Stimulated activated CD4-positive, alpha-beta T cell treated with anti-CD3 and anti-CD28 coated beads, Interleukin-12 subunit alpha, Interleukin-12 subunit beta, amount 100 ng/mL, for 48 hours (primary cell): ENCODE data around the gene CCDC117.

Experiments
- DNase-seq, 3 donors: peaks; one replicate each; pipeline ENCODE4 v3.0.0-alpha.2; 2020; ENCODE audit warnings: low read depth in 2 of 3, low spot score in 1 of 3

Gene CCDC117

DNA sequence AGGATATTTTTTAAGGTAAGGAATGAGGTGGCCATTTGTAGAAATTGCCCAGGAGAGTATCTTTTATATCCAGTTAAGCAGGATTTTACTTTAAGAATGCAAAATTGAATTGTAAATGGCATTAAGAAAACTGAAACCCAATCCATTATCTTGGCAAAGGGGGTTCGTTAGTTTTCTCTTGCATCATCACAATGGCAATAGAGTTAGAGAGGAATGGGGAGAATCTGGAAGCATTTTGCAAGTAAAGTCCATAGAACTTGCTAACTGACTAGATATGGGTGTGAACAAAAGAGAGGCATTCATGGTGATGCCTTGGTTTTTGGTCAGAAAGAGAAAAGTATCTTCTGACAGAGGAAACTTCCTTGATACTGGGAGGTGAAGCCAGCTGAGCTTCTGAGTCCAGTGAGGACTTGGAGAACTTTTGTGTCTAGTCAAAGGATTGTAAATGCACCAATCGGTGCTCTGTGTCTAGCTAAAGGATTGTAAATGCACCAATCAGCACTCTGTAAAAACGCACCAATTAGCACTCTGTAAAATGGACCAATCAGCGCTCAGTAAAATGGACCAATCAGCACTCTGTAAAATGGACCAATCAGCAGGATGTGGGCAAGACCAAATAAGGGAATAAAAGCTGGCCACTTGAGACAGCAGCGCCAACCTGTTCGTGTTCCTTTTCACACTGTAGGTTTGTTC lies 3.6 kb upstream of the CCDC117 start:
- DNase-seq: no peak

DNA sequence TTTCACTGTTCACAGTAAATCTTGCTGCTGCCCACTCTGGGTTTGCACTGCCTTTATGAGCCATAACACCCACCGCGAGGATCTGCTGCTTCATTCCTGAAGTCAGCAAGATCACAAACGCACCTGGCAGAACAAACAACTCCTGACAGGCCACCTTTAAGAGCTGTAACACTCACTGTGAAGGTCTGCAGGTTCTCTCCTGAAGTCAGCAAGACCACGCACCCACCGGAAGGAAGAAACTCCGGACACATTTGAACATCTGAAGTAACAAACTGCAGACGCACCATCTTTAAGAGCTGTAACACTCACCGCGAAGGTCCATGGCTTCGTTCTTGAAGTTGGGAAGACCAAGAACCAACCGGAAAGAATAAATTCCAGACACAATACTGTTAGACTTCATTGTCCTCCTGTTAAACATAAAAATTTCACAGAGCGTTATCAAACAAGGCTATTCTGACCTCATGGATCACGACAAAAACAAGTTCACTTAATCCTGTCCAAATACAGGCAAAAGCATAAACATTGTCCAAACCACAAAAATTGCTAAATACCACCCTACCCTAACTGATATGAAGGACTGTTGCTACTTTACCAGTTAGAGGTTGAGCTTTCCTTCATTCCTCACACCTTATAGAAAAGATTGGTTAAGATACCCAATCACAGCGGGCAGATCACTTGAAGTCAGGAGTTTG lies 3.0 kb upstream of the CCDC117 start:
- DNase-seq: no peak

DNA sequence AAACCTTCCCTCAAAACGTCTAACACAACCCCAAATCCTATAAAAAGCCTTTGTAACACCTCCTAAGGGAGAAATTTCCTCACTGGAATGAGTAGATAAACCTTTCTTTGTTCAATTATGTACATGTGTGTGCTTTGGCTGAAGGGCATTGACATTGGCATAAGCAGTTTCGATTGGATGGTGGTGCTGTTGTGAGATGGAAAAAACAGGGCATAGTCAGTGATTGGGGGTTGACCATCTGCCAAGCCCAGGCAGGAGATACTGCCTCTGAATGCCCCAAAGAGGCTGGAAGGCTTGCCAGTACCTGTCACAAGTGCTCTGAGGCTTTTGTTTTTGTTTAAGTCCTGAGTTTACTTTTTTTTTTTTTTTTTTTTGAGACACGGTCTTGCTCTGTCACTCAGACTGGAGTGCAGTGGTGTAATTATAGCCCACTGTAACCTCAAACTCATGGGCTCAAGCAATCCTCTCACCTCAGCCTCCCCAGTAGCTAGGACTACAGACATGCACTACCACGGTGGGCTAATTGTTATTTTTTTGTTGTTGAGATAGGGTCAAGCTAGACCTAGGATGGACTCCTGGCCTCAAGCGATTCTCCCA lies 1.2 kb upstream of the CCDC117 start:
- no peak for DNase-seq

DNA sequence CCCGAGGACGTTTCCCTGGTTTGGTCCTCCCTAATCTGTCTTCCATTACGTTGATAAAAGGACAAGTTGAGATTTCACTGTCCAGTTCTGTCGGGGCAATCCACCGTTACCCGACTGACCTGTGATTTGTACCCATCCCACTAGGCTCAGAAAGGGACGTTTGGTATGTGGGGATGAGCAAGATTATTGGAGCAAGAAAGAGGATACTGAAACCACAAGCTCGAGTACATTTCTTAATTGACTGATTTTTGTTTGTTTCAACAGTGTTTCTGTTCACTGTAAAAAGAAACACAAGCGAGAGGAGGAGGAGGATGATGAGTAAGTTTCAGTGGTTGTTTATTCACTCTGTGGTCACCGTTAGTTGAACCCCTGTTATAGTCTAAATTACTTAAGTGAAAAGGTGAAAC lies 969 bp downstream of the CCDC117 start:
- no peak for DNase-seq

DNA sequence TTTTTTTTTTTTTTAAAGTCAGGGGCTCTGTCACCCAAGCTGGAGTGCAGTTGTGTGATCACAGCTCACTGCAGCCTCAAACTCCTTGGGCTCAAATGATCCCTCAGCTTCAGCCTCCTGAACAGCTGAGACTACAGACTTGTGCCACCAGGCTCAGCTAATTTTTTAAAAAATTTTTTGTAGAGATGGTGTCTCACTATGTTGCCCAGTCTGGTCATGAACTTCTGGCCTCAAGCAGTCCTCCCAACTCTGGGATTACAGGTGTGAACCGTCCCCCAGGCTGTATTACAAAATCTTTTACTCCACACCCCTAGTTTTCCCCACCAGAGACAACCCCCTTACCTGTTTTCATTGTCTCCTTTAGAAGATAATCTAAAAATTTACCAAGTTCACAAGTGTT lies 1.9 kb downstream of the CCDC117 start:
- DNase-seq: no peak

DNA sequence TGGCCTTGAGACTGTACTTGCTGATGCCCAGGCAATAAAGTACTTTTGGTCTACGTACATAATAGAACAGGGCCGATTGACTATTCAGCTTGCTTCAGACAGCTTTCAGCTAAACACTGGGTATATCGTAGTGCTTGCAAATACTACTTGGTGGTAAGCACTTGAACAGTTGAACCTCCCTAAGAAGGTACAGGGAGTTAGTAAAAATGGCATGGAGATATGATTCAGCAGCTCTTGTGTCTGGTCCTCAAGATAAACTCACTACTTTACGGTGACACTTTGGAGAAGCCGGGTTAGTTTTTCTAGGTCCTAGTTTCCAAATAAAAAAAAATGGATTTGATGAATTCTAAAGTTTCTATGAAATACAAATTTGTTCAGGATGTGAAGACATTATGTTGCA lies 7.3 kb downstream of the CCDC117 start:
- DNase-seq: no peak

DNA sequence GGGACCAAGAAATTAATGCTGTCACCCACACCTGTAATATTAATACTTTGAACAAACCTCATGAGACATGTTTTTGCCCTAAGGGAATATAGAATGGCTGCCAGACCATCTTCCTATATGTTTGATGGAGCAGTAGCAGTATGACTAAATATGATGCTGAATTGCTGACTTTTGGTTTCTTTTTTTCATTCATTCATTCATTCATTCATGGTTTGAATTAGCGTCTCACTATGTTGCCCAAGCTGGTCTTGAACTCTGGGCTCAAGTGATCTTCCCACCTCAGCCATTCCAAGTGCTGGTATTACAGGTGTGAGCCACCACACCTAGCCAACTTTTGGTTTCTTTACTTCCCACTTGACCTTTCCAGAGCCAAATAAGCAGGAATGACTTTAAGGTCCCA lies 7.8 kb downstream of the CCDC117 start:
- no peak for DNase-seq

DNA sequence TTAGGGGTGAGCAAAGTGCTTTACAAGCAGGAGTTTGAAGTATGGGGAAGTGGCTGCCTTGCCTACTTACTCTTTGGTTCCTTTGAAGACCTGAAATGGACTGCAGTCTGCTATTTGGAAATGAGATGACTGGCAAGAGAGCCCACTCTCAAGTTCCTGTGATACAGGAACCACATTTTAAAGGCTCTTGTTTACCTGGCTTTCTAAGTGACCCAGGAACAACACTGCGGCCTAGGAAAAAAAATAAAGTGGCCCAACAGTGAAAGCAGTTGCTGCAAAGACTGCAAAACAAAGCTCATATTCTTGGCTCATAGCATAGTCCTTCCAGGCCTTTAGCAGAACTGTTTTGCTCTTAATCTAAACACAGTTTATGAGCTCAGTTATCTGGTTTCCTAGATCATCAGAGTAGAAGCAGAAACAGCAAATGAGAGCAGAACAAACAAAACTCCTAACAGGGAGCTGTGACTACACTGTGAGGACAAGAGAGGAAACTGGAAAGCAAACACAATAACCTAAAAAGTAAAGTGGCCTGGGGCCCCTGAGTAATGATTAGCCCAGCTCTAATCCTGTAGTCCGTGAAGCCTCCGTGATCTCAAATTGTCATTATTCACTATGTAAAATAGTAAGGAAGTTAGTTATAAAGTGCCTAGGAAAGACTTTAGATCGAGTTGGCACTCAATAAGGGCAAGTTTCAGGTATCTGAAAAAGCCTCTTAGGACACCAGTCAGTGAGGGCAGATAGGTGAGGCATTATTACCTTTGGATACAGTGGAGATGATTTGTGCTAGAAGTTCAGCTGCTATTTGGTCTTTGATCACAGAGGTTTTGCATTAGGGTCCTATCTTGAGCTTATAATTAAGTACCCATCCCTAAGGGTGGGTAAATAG lies 11.5 kb downstream of the CCDC117 start:
- no peak for DNase-seq

DNA sequence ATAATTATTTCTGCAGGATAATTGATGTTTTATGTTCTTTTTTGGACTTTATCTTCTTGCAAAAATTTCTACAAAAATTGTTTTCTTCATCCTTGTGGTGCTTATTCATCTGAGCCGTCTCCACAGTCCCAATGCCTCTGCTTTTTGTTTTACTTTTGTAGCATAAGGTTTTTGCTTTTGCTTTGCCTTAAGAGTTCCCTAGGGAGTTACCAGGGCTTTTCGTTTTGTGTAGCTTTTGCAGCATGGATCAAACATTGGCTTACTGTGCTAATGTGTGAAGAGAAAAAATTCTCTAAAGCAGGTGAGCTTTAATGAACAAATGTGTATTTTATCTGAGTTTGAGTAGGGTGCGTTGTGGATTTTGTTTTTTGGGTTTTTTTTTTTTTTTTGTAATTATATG lies 16.1 kb downstream of the CCDC117 start:
- DNase-seq: no peak

DNA sequence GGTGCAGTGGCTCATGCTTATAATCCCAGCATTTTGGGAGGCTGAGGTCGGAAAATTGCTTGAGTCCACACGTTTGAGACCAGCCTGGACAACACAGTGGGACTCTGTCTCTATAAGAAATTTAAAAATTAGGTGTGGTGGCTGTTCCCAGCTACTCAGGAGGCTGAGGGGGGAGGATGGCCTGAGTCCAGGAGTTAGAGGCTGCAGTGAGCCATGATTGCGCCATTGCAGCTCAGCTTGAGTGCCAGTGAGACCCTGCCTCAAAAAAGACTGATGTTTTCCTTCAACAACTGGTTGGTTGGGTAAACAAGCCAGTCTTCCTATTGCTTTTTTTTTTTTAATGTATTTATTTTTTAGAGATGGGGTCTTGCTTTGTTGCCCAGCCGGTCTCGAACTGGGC lies 18.6 kb downstream of the CCDC117 start:
- DNase-seq: no peak

DNA sequence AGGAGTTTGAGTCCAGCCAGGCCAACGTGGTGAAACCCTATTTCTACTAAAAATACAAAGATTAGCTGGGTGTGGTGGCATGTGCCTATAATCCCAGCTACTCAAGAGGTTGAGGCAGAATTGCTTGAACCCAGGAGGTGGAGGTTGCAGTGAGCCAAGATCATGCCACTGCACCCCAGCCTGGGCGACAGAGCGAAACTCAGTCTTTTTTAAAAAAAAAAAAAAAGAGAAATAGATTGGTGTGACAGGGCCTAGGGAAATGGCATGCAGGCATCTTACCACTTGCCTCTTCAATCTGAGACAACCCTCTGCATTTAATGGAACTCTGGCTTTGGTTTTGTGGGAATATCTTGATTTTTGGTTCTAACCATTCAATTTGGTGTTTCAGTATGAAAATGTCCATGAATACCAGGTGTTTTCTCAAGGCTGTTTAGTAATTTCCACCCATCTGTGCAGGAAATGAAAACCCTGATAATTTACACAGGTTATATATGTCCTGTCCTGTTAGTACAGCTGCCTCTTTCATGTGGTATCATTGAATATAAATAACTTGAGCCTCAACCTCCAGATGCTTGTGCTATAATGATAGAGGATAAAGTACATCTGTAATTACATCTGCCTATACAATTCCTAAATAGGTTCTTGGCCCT lies 19.5 kb downstream of the CCDC117 start:
- DNase-seq: no peak

DNA sequence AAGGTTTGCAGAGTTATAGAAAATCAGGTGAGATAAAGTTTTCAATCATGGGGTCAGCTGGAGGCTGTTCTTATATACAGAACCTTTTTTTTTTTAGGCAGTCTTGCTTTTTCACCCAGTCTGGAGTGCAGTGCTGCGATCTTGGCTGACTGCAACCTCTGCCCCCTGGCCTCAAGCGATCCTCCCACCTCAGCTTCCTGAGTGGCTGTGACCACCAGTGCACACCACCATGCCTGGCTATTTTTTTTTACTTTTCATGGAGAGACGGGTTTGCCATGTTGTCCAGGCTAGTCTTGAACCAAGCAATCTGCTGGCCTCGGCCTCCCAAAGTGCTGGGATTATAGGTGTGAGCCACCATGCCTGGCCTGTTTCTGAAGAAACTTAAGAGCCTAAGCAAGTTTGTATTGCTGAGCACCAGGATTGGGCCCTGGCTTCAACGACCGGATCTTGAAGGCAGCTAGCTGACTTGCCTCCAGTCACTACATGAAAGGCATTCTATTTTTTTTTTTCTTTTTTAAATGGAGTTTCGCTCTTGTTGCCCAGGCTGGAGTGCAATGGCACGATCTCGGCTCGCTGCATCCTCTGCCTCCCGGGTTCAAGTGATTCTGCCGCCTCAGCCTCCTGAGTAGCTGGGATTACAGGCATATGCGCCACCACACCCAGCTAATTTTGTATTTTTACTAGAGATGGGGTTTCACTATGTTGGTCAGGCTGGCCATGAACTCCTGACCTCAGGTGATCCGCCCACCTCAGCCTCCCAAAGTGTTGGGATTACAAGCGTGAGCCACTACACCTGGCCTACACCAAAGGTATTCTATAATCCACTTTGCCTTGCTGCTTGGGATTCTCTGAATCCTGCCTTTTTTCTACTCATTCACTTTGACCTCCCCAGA lies 20.2 kb downstream of the CCDC117 start:
- DNase-seq: no peak

DNA sequence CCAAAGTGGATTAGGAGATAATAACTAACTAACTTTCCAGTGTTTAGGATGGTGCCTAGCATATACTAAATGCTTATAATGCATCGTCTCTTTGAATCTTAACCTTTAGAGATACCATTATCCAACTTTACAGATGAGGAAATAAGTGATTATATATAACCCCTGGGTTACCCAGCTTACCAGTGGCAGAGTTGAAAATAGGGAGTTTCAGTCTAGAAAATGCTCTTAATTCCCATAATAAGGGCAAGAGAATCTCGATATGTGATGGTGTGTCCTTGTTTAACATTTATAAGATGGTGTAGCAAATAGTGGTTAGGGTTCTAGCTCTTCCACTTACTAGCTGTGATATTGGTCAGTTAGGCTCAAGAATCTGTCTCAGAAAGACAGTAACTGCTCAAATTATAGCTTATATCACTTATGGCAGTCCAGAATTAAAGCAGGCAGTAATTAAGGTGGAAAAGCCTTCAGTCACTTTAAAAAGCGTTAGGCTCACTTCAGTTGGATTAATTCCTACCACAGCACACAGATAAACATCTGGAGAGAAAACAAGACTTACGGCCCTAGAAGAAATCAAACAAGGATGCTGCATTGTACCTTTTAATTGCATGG lies 21.6 kb downstream of the CCDC117 start:
- no peak for DNase-seq

DNA sequence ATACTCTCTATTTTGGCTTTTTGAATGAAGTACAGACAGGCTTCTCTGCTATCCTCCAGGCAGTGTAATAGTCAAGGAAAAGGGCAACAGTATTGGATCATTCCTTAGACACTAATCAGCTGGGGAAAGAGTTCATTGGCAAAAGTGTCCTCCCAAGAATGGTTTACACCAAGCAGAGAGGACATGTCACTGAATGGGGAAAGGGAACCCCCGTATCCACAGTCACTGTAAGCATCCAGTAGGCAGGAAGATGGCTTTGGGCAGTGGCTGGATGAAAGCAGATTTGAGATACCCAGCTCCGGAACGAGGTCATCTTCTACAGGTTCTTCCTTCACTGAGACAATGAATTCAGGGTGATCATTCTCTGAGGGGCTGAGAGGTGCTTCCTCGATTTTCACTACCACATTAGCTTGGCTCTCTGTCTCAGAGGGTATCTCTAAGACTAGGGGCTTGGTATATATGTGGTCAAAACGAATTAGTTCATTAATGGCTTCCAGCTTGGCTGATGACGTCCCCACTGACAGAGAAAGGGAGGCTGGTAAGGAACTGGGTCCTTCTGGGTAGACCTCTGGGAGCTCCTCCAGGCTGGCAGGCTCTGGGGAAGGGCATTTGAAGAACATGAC lies 22.7 kb downstream of the CCDC117 start:
- no peak for DNase-seq

DNA sequence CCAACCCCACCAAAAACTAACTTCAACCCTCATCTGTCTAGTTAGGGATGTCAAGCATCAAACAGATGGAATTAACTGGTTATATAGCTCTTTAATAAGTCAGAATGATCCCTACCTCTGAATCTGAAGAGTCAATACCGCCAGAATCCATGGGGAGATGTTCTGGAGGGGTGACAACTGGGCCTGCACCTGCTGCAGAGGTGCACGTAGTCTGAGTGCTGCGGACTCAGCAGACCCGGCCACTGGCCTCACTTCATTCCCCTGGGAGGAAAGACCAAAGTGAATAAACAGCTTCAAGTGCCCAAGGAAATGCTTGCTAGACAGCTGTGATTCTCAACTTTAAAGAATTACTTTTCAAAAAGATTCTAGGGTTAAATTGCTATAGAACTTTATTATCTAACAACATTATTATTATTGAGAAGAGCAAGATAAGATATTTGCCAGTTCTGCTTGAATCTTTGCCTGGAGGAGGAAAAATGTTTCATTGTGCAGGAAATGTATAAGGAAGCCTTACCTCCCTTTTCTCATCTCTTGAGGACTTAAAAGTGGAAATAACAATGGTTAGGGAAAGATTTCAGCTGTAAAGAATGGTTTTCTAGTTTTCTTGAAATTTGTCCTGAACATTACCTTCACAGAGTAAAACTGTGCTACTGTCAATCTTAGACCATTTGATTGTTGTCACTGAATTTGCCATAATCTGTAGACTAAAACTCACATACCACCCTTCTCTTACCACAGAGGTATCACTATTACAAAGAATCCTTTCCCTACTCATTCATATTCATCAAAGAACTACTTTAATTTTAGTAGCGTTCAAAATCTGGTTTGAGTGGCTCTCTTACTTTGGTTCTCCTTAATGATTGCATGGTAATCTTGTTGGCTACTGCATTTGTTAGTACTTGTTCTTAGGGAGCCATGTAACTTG lies 23.7 kb downstream of the CCDC117 start:
- DNase-seq: no peak

DNA sequence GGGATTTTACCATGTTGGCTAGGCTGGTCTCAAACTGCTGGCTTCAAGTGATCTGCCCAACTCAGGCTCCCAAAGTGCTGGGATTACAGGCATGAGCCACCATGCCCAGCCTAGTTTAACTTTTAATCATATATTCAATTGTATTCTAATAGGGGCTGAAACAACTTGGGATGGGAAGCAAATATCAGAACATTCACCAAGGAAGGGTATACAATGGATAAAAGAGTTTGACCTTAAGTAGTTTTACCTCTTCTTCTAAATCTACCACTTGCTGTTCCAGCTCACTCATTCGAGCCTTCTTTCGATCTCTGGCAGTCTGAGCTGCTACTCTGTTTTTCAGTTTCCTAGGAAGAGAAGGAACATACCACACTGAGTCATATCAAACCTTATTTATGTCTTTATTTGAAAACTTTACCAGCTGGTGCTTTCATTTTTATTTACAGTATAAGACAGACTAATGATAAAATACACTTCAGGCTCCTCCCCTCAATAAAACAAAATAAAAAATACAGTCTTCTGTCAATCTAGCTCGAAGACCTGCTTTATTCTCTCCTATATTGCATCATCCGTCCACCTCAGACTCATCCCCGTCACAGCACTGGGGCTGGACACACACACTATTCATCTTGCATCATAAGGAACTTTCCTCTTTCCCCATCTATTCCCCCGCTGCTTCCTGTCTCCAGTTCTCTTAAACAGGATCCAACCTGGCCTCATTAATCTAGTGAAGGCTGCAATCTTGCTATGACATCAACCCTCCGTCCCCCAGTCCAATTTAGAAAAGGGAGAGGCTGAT lies 26.5 kb downstream of the CCDC117 start:
- peak in 1 of 3 donors; percentile 32 for DNase-seq

DNA sequence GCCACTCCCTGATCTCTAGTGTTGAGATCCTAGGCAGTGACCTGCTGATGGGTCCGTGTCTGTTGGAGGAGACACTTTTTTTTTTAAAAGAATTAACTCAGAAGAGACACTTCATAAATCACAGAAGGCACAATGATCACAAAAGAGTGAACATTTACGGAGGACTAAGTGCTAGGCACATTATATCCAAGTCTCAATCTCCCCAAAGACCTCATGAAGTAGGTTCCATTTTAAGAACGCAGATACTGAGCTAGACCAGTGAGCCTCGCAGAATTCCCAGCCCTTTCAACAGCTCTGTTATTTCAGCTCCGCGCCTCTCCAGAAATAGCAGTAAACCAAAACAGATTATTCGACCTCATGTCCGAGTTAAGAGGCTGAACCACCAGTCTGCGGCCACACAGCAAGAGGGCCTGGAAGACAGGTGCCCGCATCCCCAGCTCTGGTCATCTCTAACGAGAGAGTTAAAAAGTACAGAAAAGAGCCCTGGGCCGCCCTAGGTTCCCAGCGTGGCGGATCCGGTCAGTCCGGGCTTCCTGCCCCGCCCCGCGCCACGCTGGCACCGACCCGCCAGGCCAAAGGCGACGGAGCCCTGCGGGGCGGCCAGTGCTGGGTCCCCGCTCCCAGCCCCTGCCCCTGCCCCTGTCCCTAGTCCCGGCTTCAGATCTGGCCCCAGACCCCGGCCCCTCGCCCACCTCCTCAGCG lies 27.3 kb downstream of the CCDC117 start:
- peak in 2 of 3 donors; percentile 6 to 25 for DNase-seq
